HG03045 (cell line): Measurements from ENCODE around the gene PTPRE.

Experiments
- ATAC-seq: cut with Tn5 transposase; IDR thresholded peaks from one replicate; pipeline ENCODE4 v1.9.1; 2021; ENCODE audit warnings: mild to moderate bottlenecking, moderate library complexity; ENCODE audit not compliant: unreplicated experiment

The PTPRE gene

DNA sequence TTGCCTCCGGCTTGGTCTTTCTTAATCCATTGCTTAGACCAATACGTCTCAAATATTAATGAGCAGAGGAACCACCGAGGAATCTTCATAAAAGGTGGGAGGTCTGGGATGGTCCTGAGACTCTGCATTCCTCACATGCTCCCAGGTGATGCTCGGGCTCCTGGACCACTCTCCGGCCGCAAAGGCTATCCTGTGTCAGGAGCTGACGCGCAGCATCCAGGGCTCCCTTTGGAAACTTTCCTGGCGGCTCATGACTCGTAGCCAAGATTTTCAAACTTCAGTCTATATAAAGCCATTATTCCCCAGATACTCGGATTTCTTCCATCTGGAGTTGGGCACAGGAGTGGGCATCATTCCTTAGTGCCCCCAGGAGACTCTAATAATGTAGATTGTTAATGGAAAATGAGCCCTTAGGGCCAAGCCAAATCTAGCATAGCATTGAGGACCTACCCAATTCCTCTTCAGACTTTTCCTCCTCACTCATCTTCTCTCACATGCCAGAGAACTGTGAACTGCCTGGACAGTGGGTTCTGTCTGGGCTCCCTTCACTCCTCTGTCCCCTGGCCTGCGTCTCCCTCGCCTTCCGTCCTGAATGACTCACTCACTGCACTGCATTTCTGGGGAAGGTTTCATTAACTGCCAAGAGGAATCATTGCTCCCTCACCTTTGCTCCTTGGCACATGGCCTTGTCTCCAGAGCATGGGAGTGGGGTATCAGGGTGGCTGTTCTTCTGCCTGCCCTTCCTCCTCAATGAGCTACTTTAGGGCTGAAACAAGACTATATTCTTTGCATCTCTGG lies 130.0 kb downstream of the PTPRE start:
- ATAC-seq: no peak

- ATAC-seq: no peak
Observed at GRCh38 chr10:128040096-128040495, 133.2 kb downstream of the PTPRE start.

- no peak for ATAC-seq
Observed at GRCh38 chr10:128040681-128041080, 133.8 kb downstream of the PTPRE start.

GRCh38 chr10:128042131-128042610 lies 135.3 kb downstream of the PTPRE start:
- no peak for ATAC-seq

- ATAC-seq: no peak
Observed at GRCh38 chr10:128043259-128044045, 136.5 kb downstream of the PTPRE start.

- ATAC-seq: no peak
Observed at GRCh38 chr10:128044186-128044585, 137.3 kb downstream of the PTPRE start.

GRCh38 chr10:128044961-128045832 lies 138.3 kb downstream of the PTPRE start:
- no peak for ATAC-seq

DNA sequence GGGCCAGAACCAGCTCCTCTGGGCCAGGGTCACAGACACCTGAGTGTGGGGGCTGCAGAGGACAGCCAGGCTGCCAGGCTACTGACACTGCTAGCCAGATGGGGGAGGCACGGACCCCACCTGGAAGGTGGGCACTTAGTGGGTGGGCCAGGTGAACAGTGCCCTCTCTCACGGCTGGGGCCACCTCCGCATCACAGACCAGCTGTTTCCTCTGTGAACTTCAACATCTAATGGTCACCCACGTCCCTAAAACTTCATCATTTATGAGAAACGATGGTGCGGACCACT lies 138.9 kb downstream of the PTPRE start:
- ATAC-seq: no peak

- ATAC-seq: no peak
Observed at GRCh38 chr10:128046156-128046952, 139.5 kb downstream of the PTPRE start.

DNA sequence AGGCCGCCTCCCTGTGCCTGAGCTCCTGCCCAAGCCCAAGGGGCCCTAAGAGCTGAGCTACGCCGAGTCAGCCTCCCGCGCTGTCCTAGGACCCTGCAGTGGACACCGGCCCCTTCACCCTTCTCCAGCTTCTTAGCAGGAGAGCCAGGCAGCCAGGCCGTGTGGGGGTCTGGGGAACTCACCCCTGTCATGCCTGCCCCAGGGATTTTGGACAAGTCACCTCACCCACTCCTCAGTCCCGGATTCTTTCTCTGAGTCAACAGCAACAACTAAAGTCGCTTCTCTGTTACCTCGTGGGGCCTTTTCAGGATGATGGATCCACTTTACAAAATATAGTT lies 140.0 kb downstream of the PTPRE start:
- peak; percentile 7 for ATAC-seq

DNA sequence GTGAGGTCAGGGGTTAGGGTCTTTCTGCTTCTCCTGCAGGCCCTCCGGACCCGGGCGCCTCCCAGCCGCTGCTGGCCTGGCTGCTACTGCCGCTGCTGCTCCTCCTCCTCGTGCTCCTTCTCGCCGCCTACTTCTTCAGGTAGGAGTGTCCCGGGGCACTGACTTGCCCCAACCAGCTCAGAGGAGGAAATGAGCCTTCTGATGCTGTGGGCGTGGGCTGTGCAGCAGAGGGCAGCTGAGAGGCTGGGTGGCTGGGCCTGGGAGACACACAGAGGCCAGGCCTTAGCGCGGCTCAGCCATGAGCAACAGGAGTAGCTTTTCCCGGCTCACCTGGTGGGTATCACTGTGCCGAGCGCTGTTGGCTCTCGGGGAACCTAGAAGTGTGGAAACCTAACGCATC lies 140.4 kb downstream of the PTPRE start:
- ATAC-seq: peak; percentile 99

GRCh38 chr10:128047991-128048818 lies 141.3 kb downstream of the PTPRE start:
- ATAC-seq: no peak

DNA sequence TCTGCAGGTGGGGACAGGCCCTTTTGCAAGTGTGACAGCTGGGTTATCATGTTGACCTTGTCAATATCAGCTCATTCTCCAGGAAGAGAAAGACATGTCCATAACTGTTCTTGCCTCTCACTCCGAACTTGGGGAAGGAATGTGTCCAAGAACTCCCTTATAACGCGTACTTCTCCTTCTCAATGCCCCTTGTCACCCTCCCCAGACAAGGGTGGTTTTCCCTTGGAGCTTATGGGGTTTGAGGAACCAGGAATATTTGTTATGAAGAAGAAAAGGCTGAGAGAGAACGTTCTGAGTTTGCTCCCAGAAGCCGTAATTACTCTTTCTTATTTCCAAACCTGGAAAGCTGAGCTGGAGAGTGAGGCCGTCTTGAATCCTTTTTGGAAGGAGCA lies 141.9 kb downstream of the PTPRE start:
- ATAC-seq: no peak

GRCh38 chr10:128049226-128050120 lies 142.6 kb downstream of the PTPRE start:
- no peak for ATAC-seq

- no peak for ATAC-seq
Observed at GRCh38 chr10:128050121-128050516, 143.2 kb downstream of the PTPRE start.

- no peak for ATAC-seq
Observed at GRCh38 chr10:128050936-128051335, 144.0 kb downstream of the PTPRE start.

GRCh38 chr10:128051548-128051947 lies 144.6 kb downstream of the PTPRE start:
- ATAC-seq: no peak

DNA sequence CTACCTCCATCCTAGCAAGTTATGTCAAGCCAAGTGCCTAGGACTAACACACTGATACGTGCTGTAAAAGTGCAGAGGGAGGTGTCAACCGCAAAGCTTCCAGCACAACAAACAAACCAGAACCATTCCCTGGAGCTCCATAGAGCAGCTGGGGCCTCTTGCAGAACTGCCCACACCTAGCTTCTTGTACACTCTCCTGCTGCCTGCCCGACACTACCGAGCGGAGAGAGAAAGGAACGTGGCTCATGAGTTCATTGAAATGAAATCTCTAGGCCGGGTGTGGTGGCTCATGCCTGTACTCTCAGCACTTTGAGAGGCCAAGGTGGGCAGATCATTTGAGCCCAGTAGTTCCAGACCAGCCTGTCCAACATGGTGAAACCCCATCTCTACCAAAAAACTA lies 145.8 kb downstream of the PTPRE start:
- ATAC-seq: no peak

- ATAC-seq: no peak
Observed at GRCh38 chr10:128053356-128053755, 146.5 kb downstream of the PTPRE start.
